ENCODE measurements around the gene ABR. TPM values are rescaled to one million over a fixed set of nuclear protein-coding genes. Genes with fewer than 3 reads are reported as not detected.
"Not testable (repeated sequence)": the region's sequence is repeated elsewhere in the genome, so short reads cannot be mapped to it uniquely, and the experiment has no call there.

The ABR gene
- total RNA-seq, 6 experiments from 2014 or later = 49.3 to 58.4 (median 54.4) TPM

- Mint-ChIP-seq H3K4me3 (no peak overlapping the region), H3K4me1 (ENCODE audit: low read depth) (no peaks in the 10 kb centered on the region), H3K9me3 (peaks cover 17% of the 10 kb centered on the region), H3K27me3 (ENCODE audit: insufficient read depth) (peaks cover 2% of the 10 kb centered on the region; the same call in 1 of the 2 replicates), H3K36me3 (ENCODE audit: low read depth) (peaks cover 36% of the 10 kb centered on the region), H3K27ac (no peak overlapping the region)
- no peak for DNase-seq
- TF ChIP-seq, protein P1, sequence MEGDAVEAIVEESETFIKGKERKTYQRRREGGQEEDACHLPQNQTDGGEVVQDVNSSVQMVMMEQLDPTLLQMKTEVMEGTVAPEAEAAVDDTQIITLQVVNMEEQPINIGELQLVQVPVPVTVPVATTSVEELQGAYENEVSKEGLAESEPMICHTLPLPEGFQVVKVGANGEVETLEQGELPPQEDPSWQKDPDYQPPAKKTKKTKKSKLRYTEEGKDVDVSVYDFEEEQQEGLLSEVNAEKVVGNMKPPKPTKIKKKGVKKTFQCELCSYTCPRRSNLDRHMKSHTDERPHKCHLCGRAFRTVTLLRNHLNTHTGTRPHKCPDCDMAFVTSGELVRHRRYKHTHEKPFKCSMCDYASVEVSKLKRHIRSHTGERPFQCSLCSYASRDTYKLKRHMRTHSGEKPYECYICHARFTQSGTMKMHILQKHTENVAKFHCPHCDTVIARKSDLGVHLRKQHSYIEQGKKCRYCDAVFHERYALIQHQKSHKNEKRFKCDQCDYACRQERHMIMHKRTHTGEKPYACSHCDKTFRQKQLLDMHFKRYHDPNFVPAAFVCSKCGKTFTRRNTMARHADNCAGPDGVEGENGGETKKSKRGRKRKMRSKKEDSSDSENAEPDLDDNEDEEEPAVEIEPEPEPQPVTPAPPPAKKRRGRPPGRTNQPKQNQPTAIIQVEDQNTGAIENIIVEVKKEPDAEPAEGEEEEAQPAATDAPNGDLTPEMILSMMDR (IDR thresholded peaks at IDR 0.05) = no peak
These were observed 111.4 kb downstream of the ABR start for GRCh38 chr17:1068356-1068755.

GRCh38 chr17:1067282-1067956 is 112.4 kb downstream of the ABR start:
- Mint-ChIP-seq H3K4me3 (no peak overlapping the region), H3K9me3 (peaks cover 17% of the 10 kb centered on the region), H3K4me1 (ENCODE audit: low read depth) (no peaks in the 10 kb centered on the region), H3K27me3 (ENCODE audit: insufficient read depth) (peaks cover 2% of the 10 kb centered on the region; the same call in 1 of the 2 replicates), H3K27ac (no peak overlapping the region), H3K36me3 (ENCODE audit: low read depth) (peaks cover 40% of the 10 kb centered on the region)
- TF ChIP-seq, protein P1 (IDR thresholded peaks at IDR 0.05) = no peak
- DNase-seq = no peak

DNA sequence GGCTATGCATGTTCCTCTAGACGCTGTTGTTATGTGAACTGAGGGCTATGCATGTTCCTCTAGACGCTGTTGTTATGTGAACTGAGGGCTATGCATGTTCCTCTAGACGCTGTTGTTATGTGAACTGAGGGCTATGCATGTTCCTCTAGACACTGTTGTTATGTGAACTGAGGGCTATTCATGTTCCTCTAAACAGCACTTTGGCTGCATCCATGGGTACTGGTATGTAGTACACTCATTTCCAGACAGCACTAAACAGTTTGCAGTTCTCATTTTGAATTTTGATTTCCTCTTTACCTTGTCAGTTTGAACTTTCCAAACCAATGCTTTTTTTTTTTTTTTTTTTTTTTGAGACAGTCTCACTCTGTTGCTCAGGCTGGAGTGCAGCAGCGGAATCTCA is 114.4 kb downstream of the ABR start:
- H3K36me3 Mint-ChIP-seq (ENCODE audit: low read depth) = peaks cover 40% of the 10 kb centered on the region
- H3K4me3 Mint-ChIP-seq = not testable (repeated sequence)

GRCh38 chr17:1060991-1061390 is 118.8 kb downstream of the ABR start:
- peak; percentile 98 for DNase-seq
- peaks cover 7% of the 10 kb centered on the region for H3K9me3 Mint-ChIP-seq
- H3K27ac Mint-ChIP-seq = peak overlapping the region; percentile 51; the same call in 1 of the 2 replicates
- peaks cover 21% of the 10 kb centered on the region for H3K36me3 Mint-ChIP-seq (ENCODE audit: low read depth)
- peaks cover 2% of the 10 kb centered on the region; the same call in 1 of the 2 replicates for H3K27me3 Mint-ChIP-seq (ENCODE audit: insufficient read depth)
- no peak overlapping the region for H3K4me3 Mint-ChIP-seq
- peaks cover 12% of the 10 kb centered on the region for H3K4me1 Mint-ChIP-seq (ENCODE audit: low read depth)
- TF ChIP-seq, protein P1 (IDR thresholded peaks at IDR 0.05) = no peak

More for the DNA sequence above, 114.4 kb downstream of the ABR start:
- DNase-seq; H3K27ac Mint-ChIP-seq; H3K27me3 Mint-ChIP-seq (ENCODE audit: insufficient read depth): not testable (repeated sequence)
- Mint-ChIP-seq H3K9me3 (peaks cover 17% of the 10 kb centered on the region), H3K4me1 (ENCODE audit: low read depth) (peaks cover 12% of the 10 kb centered on the region)

DNA sequence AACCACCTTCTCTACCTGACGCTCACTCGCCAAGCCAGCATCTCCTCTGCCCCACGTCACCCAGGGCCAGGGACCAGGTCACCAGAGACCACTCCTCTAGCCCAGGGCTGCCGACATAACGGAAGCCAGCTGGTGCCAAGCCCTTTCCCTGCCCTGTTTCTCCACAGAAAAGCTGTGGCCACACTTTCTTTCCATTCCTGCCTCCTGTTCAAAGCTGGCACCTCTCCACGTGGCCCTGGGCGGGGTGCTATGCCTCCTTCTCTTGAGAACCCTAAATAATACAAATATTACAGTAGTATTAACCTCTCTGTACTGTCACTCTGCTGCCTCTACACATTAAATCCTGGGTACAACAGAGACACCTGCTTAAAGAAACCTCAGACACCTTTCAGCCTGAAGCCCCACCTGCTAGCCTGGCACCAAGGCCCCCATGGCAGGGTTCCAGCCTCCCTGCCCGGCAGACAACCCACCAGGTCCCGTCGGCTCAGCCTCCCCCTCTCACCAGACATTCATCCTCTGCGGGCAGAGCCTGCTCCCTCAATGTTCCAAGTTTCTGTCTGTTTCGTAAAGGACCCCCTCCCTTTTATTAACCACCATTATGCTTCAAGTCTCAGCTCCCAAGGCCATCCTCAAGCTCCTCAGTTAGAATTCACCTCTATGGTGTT is 120.5 kb downstream of the ABR start:
- DNase-seq = no peak
- Mint-ChIP-seq H3K27me3 (ENCODE audit: insufficient read depth) (no peaks in the 10 kb centered on the region), H3K9me3 (no peaks in the 10 kb centered on the region), H3K27ac (no peak overlapping the region), H3K4me3 (no peak overlapping the region), H3K4me1 (ENCODE audit: low read depth) (peaks cover 12% of the 10 kb centered on the region), H3K36me3 (ENCODE audit: low read depth) (peaks cover 14% of the 10 kb centered on the region)
- TF ChIP-seq, protein P1 (IDR thresholded peaks at IDR 0.05) = no peak

All from HFFc6 (cell line).